ENCODE measurements around the gene ARHGEF11. TPM values are rescaled to one million over a fixed set of nuclear protein-coding genes. Genes with fewer than 3 reads are reported as not detected.
A peak's percentile ranks its signal among the peaks of the same experiment; 100 is the strongest.

The ARHGEF11 gene
- total and polyA plus RNA-seq, 4 donors: 5.8 to 23.7 (median 9.8) TPM

GRCh38 chr1:156893048-156893953 is 152.2 kb downstream of the ARHGEF11 start, which contains the start of gene PEAR1:
Gene PEAR1, plus strand, starts transcription at chr1:156893718. Its CDS starts 10,209 bp downstream, at chr1:156903927.
- peak within 1 kb of the TSS; percentile 58 to 75 for H3K27ac ChIP-seq (ENCODE audit: low read depth in 1 of 2, low read length in 2 of 2)
- WGBS: 10% methylated on average over 60 of the region's 60 CpGs
- DNase-seq (ENCODE audit: low spot score): peak; percentile 55
- peaks cover 0 to 6% (median 2%) of the 10 kb centered on the region in 4 donors for H3K27me3 ChIP-seq (ENCODE audit: control insufficient read depth in 4 of 4, insufficient read depth in 4 of 4, low read length in 3 of 4)
- H3K4me1 ChIP-seq (ENCODE audit: control insufficient read depth in 4 of 4, insufficient read depth in 4 of 4, low read length in 3 of 4): peaks cover 0 to 18% (median 9%) of the 10 kb centered on the region in 4 donors
- H3K4me3 ChIP-seq (ENCODE audit: low read depth in 1 of 3, low read length in 3 of 3): peak within 1 kb of the TSS in 2 of 3 donors; percentile 21 to 42
- TF ChIP-seq MAX (IDR thresholded peaks at IDR 0.05): no peak
- H3K9ac ChIP-seq (ENCODE audit: low read depth in 1 of 2, low read length in 2 of 2): peak within 1 kb of the TSS in 1 of 2 donors; percentile 58
- H3K9me3 ChIP-seq (ENCODE audit: control insufficient read depth in 4 of 4, low read length in 3 of 4): no peaks in the 10 kb centered on the region
- no peaks in the 10 kb centered on the region for H3K36me3 ChIP-seq (ENCODE audit: control insufficient read depth in 4 of 4, insufficient read depth in 3 of 4, low read depth in 1 of 4, low read length in 3 of 4)

GRCh38 chr1:156892190-156893047 is 153.1 kb downstream of the ARHGEF11 start:
- no peak overlapping the region for H3K9ac ChIP-seq (ENCODE audit: low read depth in 1 of 2, low read length in 2 of 2)
- DNase-seq (ENCODE audit: low spot score): peak; percentile 96
- H3K4me1 ChIP-seq (ENCODE audit: control insufficient read depth in 4 of 4, insufficient read depth in 4 of 4, low read length in 3 of 4): peaks cover 0 to 18% (median 9%) of the 10 kb centered on the region in 4 donors
- H3K4me3 ChIP-seq (ENCODE audit: low read depth in 1 of 3, low read length in 3 of 3): no peak overlapping the region
- TF ChIP-seq REST (IDR thresholded peaks at IDR 0.05): no peak
- peak; percentile 10 for TF ChIP-seq NR2F2 (IDR thresholded peaks at IDR 0.05)
- TF ChIP-seq ZBTB33 (IDR thresholded peaks at IDR 0.05): no peak
- TF ChIP-seq, protein P1, sequence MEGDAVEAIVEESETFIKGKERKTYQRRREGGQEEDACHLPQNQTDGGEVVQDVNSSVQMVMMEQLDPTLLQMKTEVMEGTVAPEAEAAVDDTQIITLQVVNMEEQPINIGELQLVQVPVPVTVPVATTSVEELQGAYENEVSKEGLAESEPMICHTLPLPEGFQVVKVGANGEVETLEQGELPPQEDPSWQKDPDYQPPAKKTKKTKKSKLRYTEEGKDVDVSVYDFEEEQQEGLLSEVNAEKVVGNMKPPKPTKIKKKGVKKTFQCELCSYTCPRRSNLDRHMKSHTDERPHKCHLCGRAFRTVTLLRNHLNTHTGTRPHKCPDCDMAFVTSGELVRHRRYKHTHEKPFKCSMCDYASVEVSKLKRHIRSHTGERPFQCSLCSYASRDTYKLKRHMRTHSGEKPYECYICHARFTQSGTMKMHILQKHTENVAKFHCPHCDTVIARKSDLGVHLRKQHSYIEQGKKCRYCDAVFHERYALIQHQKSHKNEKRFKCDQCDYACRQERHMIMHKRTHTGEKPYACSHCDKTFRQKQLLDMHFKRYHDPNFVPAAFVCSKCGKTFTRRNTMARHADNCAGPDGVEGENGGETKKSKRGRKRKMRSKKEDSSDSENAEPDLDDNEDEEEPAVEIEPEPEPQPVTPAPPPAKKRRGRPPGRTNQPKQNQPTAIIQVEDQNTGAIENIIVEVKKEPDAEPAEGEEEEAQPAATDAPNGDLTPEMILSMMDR (IDR thresholded peaks at IDR 0.05; ENCODE audit: low read depth, low read length, missing input control): peak; percentile 61
- peak; percentile 67 to 80 for TF ChIP-seq RAD21 (IDR thresholded peaks at IDR 0.05)
- 4% methylated on average over 48 of the region's 48 CpGs for WGBS
- H3K27ac ChIP-seq (ENCODE audit: low read depth in 1 of 2, low read length in 2 of 2): no peak overlapping the region
- H3K36me3 ChIP-seq (ENCODE audit: control insufficient read depth in 4 of 4, insufficient read depth in 3 of 4, low read depth in 1 of 4, low read length in 3 of 4): no peaks in the 10 kb centered on the region
- H3K9me3 ChIP-seq (ENCODE audit: control insufficient read depth in 4 of 4, low read length in 3 of 4): no peaks in the 10 kb centered on the region
- peaks cover 0 to 6% (median 2%) of the 10 kb centered on the region in 4 donors for H3K27me3 ChIP-seq (ENCODE audit: control insufficient read depth in 4 of 4, insufficient read depth in 4 of 4, low read length in 3 of 4)
